ENCODE measurements around the gene TRMT1. TPM values are rescaled to one million over a fixed set of nuclear protein-coding genes. Genes with fewer than 3 reads are reported as not detected.
"Not testable (repeated sequence)": the region's sequence is repeated elsewhere in the genome, so short reads cannot be mapped to it uniquely, and the experiment has no call there.

Gene TRMT1
- total RNA-seq, 1 donor from 2014 or later, result 54.2 TPM

GRCh38 chr19:13150187-13150930 lies 33.8 kb upstream of the TRMT1 start, which contains the start of the genes IER2 and STX10:
Gene IER2, plus strand, starts transcription at chr19:13150411. Its CDS starts 2,776 bp downstream, at chr19:13153187.
Gene STX10, minus strand, starts transcription at chr19:13150375. Its CDS starts 202 bp downstream, at chr19:13150173.
- Mint-ChIP-seq H3K4me1 (ENCODE audit: unreplicated experiment) (peaks cover 32% of the 10 kb centered on the region), H3K27ac (ENCODE audit: unreplicated experiment) (peak within 1 kb of the TSS; percentile 99), H3K27me3 (ENCODE audit: unreplicated experiment) (peaks cover 28% of the 10 kb centered on the region), H3K4me3 (ENCODE audit: unreplicated experiment) (peak within 1 kb of the TSS; percentile 99), H3K9me3 (ENCODE audit: unreplicated experiment) (no peaks in the 10 kb centered on the region), H3K36me3 (ENCODE audit: low read depth, unreplicated experiment) (peaks cover 28% of the 10 kb centered on the region)
- TF ChIP-seq CTCF (IDR thresholded peaks at IDR 0.05; ENCODE audit: unreplicated experiment), result peak; percentile 56
- DNase-seq (ENCODE audit: low spot score), result peak; percentile 91

DNA sequence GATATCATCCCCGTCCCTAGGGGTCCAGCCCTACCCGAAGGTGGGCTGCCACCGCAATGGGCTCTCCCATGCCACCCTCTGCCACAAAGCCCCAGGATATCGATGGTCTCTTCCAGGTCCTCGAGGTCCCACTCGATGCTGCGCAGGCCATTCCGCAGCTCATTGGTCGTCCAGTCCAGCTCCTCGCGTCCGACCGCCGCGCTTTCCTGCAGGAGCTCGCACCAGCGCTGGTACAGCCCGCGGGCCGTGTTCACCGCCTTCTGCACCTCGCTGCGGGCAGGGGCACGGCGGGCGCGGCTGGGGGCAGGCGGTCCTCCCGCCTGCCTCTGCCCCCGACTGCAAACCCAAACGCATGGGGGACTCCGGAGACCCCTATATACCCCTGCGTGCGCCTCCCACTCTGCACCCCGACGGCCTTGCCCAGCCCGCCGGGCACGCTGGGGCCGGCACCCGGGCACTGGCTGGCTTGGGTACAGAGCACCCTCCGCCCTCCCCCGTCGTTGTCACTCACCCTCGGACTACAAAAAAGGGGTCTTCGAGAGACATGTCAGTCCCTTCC lies 33.2 kb upstream of the TRMT1 start:
- H3K36me3 Mint-ChIP-seq (ENCODE audit: low read depth, unreplicated experiment), result peaks cover 23% of the 10 kb centered on the region
- TF ChIP-seq CTCF (IDR thresholded peaks at IDR 0.05; ENCODE audit: unreplicated experiment), result no peak
- peak; percentile 66 for DNase-seq (ENCODE audit: low spot score)
- peaks cover 32% of the 10 kb centered on the region for H3K4me1 Mint-ChIP-seq (ENCODE audit: unreplicated experiment)
- H3K4me3 Mint-ChIP-seq (ENCODE audit: unreplicated experiment), result peak overlapping the region; percentile 99
- H3K27ac Mint-ChIP-seq (ENCODE audit: unreplicated experiment), result no peak overlapping the region
- peaks cover 24% of the 10 kb centered on the region for H3K27me3 Mint-ChIP-seq (ENCODE audit: unreplicated experiment)
- H3K9me3 Mint-ChIP-seq (ENCODE audit: unreplicated experiment), result no peaks in the 10 kb centered on the region

DNA sequence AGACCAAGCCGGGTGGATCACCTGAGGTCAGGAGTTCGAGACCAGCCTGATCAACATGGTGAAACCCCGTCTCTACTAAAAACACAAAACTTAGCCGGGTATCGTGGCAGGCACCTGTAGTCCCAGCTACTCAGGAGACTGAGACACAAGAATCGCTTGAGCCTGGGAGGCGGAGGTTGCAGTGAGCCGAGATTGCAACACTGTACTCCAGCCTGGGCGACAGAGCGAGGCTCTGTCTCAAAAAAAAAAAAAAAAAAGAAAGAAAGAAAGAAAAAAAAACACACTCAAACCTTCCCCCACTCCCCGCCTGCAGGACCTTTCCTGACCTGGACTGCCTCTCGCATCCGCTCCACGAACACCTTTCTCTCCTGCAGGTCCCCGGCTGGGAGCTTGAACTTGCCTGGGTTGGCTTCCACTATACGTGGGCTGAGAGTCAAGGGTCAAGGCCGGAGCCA lies 32.7 kb upstream of the TRMT1 start:
- not testable (repeated sequence) for H3K9me3 Mint-ChIP-seq (ENCODE audit: unreplicated experiment); DNase-seq (ENCODE audit: low spot score)
- H3K27ac Mint-ChIP-seq (ENCODE audit: unreplicated experiment), result peak overlapping the region; percentile 36
- peaks cover 20% of the 10 kb centered on the region for H3K27me3 Mint-ChIP-seq (ENCODE audit: unreplicated experiment)
- H3K4me3 Mint-ChIP-seq (ENCODE audit: unreplicated experiment), result peak overlapping the region; percentile 83
- peaks cover 18% of the 10 kb centered on the region for H3K36me3 Mint-ChIP-seq (ENCODE audit: low read depth, unreplicated experiment)
- peaks cover 27% of the 10 kb centered on the region for H3K4me1 Mint-ChIP-seq (ENCODE audit: unreplicated experiment)

- Mint-ChIP-seq H3K9me3 (ENCODE audit: unreplicated experiment) (no peaks in the 10 kb centered on the region), H3K4me3 (ENCODE audit: unreplicated experiment) (peak overlapping the region; percentile 67), H3K4me1 (ENCODE audit: unreplicated experiment) (peaks cover 16% of the 10 kb centered on the region), H3K27me3 (ENCODE audit: unreplicated experiment) (peaks cover 9% of the 10 kb centered on the region), H3K27ac (ENCODE audit: unreplicated experiment) (no peak overlapping the region), H3K36me3 (ENCODE audit: low read depth, unreplicated experiment) (peaks cover 5% of the 10 kb centered on the region)
- TF ChIP-seq CTCF (IDR thresholded peaks at IDR 0.05; ENCODE audit: unreplicated experiment), result no peak
- DNase-seq (ENCODE audit: low spot score), result no peak
Observed at GRCh38 chr19:13146763-13147563, 30.4 kb upstream of the TRMT1 start.

- Mint-ChIP-seq H3K9me3 (ENCODE audit: unreplicated experiment) (no peaks in the 10 kb centered on the region), H3K4me3 (ENCODE audit: unreplicated experiment) (peak overlapping the region; percentile 47), H3K27ac (ENCODE audit: unreplicated experiment) (peak overlapping the region; percentile 72), H3K4me1 (ENCODE audit: unreplicated experiment) (peaks cover 4% of the 10 kb centered on the region), H3K36me3 (ENCODE audit: low read depth, unreplicated experiment) (peaks cover 22% of the 10 kb centered on the region), H3K27me3 (ENCODE audit: unreplicated experiment) (peaks cover 4% of the 10 kb centered on the region)
- no peak for DNase-seq (ENCODE audit: low spot score)
- no peak for TF ChIP-seq CTCF (IDR thresholded peaks at IDR 0.05; ENCODE audit: unreplicated experiment)
Observed at GRCh38 chr19:13139633-13140311, 23.2 kb upstream of the TRMT1 start.

All from endothelial cell (in vitro differentiated cells).